H1 (cell line): ENCODE data around the gene MARK1. TPM values are rescaled to one million over a fixed set of nuclear protein-coding genes. Genes with fewer than 3 reads are reported as not detected.
"Not testable (repeated sequence)": the region's sequence is repeated elsewhere in the genome, so short reads cannot be mapped to it uniquely, and the experiment has no call there.

Source experiments
- CTCF ChIA-PET: fragments of 300-600 bp; sonication (Branson Sonifier 250); formaldehyde crosslinking; loops from one replicate; lab custom pipeline; 2021; ENCODE audit not compliant: partially characterized antibody; lab: Charles Lee
- POLR2A ChIA-PET: fragments of 300-600 bp; sonication (Branson Sonifier 250); formaldehyde crosslinking; loops from one replicate; lab custom pipeline; 2021; ENCODE audit warnings: inconsistent platforms; ENCODE audit not compliant: partially characterized antibody; lab: Charles Lee
- DNase-seq, 2 experiments: peaks; one replicate each; pipeline versions ENCODE4 v3.0.0 to v3.0.0-alpha.2; 2010 to 2022; ENCODE audit warnings: low spot score in 2 of 2, low read depth in 1 of 2, mixed read lengths in 1 of 2
- FAIRE-seq: peaks from 2 replicates; lab custom pipeline; 2011; peaks lifted over from hg19 to GRCh38; lab: Jason Lieb, UNC
- H2AFZ ChIP-seq: 2 replicates; pipeline ENCODE4 v1.8.1; 2012; ENCODE audit warnings: low read length, inconsistent platforms
- H2AK5ac ChIP-seq: 2 replicates; pipeline ENCODE4 v1.6.1; 2013; ENCODE audit warnings: low read depth, low read length
- H2BK120ac ChIP-seq: replicated peaks from 2 replicates; pipeline ENCODE3; 2013; ENCODE audit warnings: low read depth, low read length, inconsistent platforms
- H2BK12ac ChIP-seq: 2 replicates; pipeline ENCODE4 v1.6.1; 2013; ENCODE audit warnings: low read depth, low read length
- H2BK15ac ChIP-seq: 2 replicates; pipeline ENCODE4 v1.6.1; 2013; ENCODE audit warnings: low read length
- H2BK20ac ChIP-seq: 2 replicates; pipeline ENCODE4 v1.6.1; 2013; ENCODE audit warnings: low read length
- H2BK5ac ChIP-seq: 2 replicates; pipeline ENCODE4 v1.6.1; 2013; ENCODE audit warnings: low read depth, low read length
- H3K14ac ChIP-seq: 2 replicates; pipeline ENCODE4 v1.6.1; 2013; ENCODE audit warnings: inconsistent platforms; ENCODE audit not compliant: insufficient read length
- H3K18ac ChIP-seq: 2 replicates; pipeline ENCODE4 v1.6.1; 2013; ENCODE audit warnings: low read length; ENCODE audit errors: extremely low read depth
- H3K23ac ChIP-seq: 2 replicates; pipeline ENCODE4 v1.6.1; 2013; ENCODE audit warnings: inconsistent platforms; ENCODE audit not compliant: insufficient read length
- H3K23me2 ChIP-seq: 2 replicates; pipeline ENCODE4 v1.6.1; 2013; ENCODE audit warnings: low read depth, low read length
- H3K27ac ChIP-seq: 2 replicates; pipeline ENCODE4 v1.6.1; 2011; ENCODE audit warnings: low read depth, low read length, inconsistent platforms
- H3K27me3 ChIP-seq, 4 experiments: replicated peaks in 1 of 4; 1 replicate in 1 of 4; 2 replicates in 3 of 4; pipeline versions ENCODE4 v1.6.1 to v1.8.1; 2011 to 2013; ENCODE audit warnings: low read length in 3 of 4, mild to moderate bottlenecking in 3 of 4, inconsistent platforms in 2 of 4, mixed read lengths in 2 of 4, moderate library complexity in 1 of 4; ENCODE audit not compliant: control insufficient read depth in 3 of 4, insufficient read depth in 3 of 4; ENCODE audit errors: extremely low read depth in 1 of 4
- H3K36me3 ChIP-seq, 4 experiments: 2 replicates each; pipeline versions ENCODE4 v1.6.1 to v1.8.1; 2011 to 2013; ENCODE audit warnings: mild to moderate bottlenecking in 4 of 4, low read length in 3 of 4, moderate library complexity in 2 of 4, control low read depth in 1 of 4, inconsistent platforms in 1 of 4; ENCODE audit not compliant: insufficient read depth in 4 of 4, control insufficient read depth in 2 of 4
- H3K4ac ChIP-seq: replicated peaks from 2 replicates; pipeline ENCODE3; 2013; ENCODE audit warnings: low read length, low read depth, mixed read lengths, inconsistent platforms; ENCODE audit not compliant: insufficient read length
- H3K4me1 ChIP-seq, 4 experiments: replicated peaks in 1 of 4; 1 replicate in 1 of 4; 2 replicates in 3 of 4; pipeline versions ENCODE4 v1.6.1 to v1.8.1; 2011 to 2013; ENCODE audit warnings: low read length in 3 of 4, inconsistent platforms in 2 of 4, mixed read lengths in 1 of 4; ENCODE audit not compliant: insufficient read depth in 4 of 4, control insufficient read depth in 3 of 4
- H3K4me2 ChIP-seq, 2 experiments: 2 replicates each; pipeline versions ENCODE4 v1.6.1 to v1.8.1; 2011 to 2013; ENCODE audit warnings: low read depth in 2 of 2, low read length in 2 of 2, control low read depth in 1 of 2, inconsistent platforms in 1 of 2, mild to moderate bottlenecking in 1 of 2; ENCODE audit not compliant: insufficient read depth in 1 of 2
- H3K4me3 ChIP-seq, 4 experiments: fragments of 200-600, 300-600 bp in 1 of 4; sonication (generic), shearing (Covaris generic), sonication (Bioruptor Twin) in 1 of 4; 2 replicates each; pipeline versions ENCODE4 v1.5.1 to v1.8.1; 2011 to 2016; ENCODE audit warnings: low read length in 4 of 4, low read depth in 3 of 4, control low read depth in 2 of 4, inconsistent platforms in 2 of 4, mild to moderate bottlenecking in 2 of 4, mixed read lengths in 1 of 4, moderate library complexity in 1 of 4; ENCODE audit not compliant: insufficient read depth in 2 of 4; ENCODE audit errors: extremely low read depth in 1 of 4
- H3K56ac ChIP-seq: replicated peaks from 2 replicates; pipeline ENCODE3; 2013; ENCODE audit warnings: low read depth, mild to moderate bottlenecking, mixed read lengths, low read length, inconsistent platforms; ENCODE audit not compliant: insufficient read length
- H3K79me1 ChIP-seq: 2 replicates; pipeline ENCODE4 v1.6.1; 2013; ENCODE audit warnings: low read depth, low read length, control low read depth
- H3K79me2 ChIP-seq, 2 experiments: 2 replicates each; pipeline versions ENCODE4 v1.6.1 to v1.8.1; 2012 to 2013; ENCODE audit warnings: low read length in 2 of 2, mild to moderate bottlenecking in 2 of 2, inconsistent platforms in 1 of 2; ENCODE audit not compliant: insufficient read depth in 2 of 2, control insufficient read depth in 1 of 2
- H3K9ac ChIP-seq, 4 experiments: replicated peaks in 1 of 4; 1 replicate in 1 of 4; 2 replicates in 3 of 4; pipeline versions ENCODE4 v1.6.1 to v1.8.1; 2011 to 2013; ENCODE audit warnings: low read depth in 3 of 4, low read length in 3 of 4, control low read depth in 2 of 4, mild to moderate bottlenecking in 2 of 4, moderate library complexity in 2 of 4, inconsistent platforms in 1 of 4; ENCODE audit errors: extremely low read depth in 1 of 4
- H3K9me3 ChIP-seq, 2 experiments: 2 replicates each; pipeline versions ENCODE4 v1.6.1 to v1.8.1; 2012 to 2013; ENCODE audit warnings: mild to moderate bottlenecking in 2 of 2, moderate library complexity in 2 of 2, control low read depth in 1 of 2, inconsistent platforms in 1 of 2, low read depth in 1 of 2, low read length in 1 of 2, mixed read lengths in 1 of 2; ENCODE audit not compliant: insufficient read depth in 2 of 2
- H4K20me1 ChIP-seq, 2 experiments: replicated peaks in 1 of 2; 2 replicates each; pipeline versions ENCODE3 to v1.8.1; 2011 to 2013; ENCODE audit warnings: inconsistent platforms in 2 of 2, low read length in 2 of 2, mild to moderate bottlenecking in 1 of 2; ENCODE audit not compliant: insufficient read depth in 2 of 2, control insufficient read depth in 1 of 2
- H4K5ac ChIP-seq: 2 replicates; pipeline ENCODE4 v1.6.1; 2013; ENCODE audit warnings: low read length, low read depth, mixed read lengths, inconsistent platforms; ENCODE audit not compliant: insufficient read length
- H4K8ac ChIP-seq: 2 replicates; pipeline ENCODE4 v1.8.0; 2013; ENCODE audit warnings: mild to moderate bottlenecking, moderate library complexity, low read length, inconsistent platforms; ENCODE audit not compliant: insufficient read depth; ENCODE audit errors: extremely low read depth
- H4K91ac ChIP-seq: replicated peaks from 2 replicates; pipeline ENCODE3; 2013; ENCODE audit warnings: low read length, mixed read lengths, inconsistent platforms; ENCODE audit not compliant: insufficient read length
- WGBS, 2 experiments: shearing (Covaris generic) in 1 of 2; methylation state at CpG; one replicate each; pipeline versions ENCODE4 v1.1.6 to v1.1.7; 2013 to 2015; ENCODE audit warnings: low lambda C conversion rate in 2 of 2, mixed read lengths in 2 of 2, inconsistent platforms in 1 of 2, low coverage in 1 of 2, missing lambda C conversion rate in 1 of 2; ENCODE audit not compliant: insufficient replicate concordance in 2 of 2, insufficient coverage in 1 of 2, insufficient read length in 1 of 2; ENCODE audit errors: extremely low coverage in 1 of 2, missing lambda C conversion rate in 1 of 2; 5-methylcytosine and 5-hydroxymethylcytosine counted together
- polyA plus RNA-seq, 7 experiments: library from polyadenylated mRNA; depleted of rRNA in 3 of 7; stranded (reverse) in 5 of 7; unstranded in 2 of 7; fragments of >200 nt in 5 of 7; fragments of 200-250 nt in 2 of 7; gene quantifications; 1 replicate in 5 of 7; 2 replicates in 1 of 7; 4 replicates in 1 of 7; pipeline versions ENCODE4 v1.2.1 to v1.2.3, GENCODE V29; 2011 to 2013; ENCODE audit warnings: missing spikeins in 2 of 7, mixed read lengths in 2 of 7
- total RNA-seq: library from RNA; stranded (reverse); fragmentation: NEBNext Ultra II Directional; extraction: Animal tissue kit (Norgen Biotek cat#: 25700); gene quantifications from 2 replicates; pipeline ENCODE4 v1.2.1, GENCODE V29; 2021

MARK1 gene
- total and polyA plus RNA-seq, 2 of the 8 experiments (the other 6 are each of a cell fraction or from before 2014, with no cell fraction given) = 5.5 to 20.5 TPM

DNA sequence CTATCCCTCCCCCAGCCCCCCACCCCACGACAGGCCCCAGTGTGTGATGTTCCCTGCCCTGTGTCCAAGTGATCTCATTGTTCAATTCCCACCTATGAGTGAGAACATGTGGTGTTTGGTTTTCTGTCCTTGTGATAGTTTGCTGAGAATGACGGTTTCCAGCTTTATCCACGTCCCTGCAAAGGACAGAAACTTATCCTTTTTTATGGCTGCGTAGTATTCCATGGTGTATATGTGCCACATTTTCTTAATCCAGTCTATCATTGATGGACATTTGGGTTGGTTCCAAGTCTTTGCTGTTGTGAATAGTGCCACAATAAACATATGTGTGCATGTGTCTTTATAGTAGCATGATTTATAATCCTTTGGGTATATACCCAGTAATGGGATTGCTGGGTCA lies 77.7 kb downstream of the MARK1 start:
- FAIRE-seq, H3K14ac ChIP-seq, H3K4ac ChIP-seq: not testable (repeated sequence)

DNA sequence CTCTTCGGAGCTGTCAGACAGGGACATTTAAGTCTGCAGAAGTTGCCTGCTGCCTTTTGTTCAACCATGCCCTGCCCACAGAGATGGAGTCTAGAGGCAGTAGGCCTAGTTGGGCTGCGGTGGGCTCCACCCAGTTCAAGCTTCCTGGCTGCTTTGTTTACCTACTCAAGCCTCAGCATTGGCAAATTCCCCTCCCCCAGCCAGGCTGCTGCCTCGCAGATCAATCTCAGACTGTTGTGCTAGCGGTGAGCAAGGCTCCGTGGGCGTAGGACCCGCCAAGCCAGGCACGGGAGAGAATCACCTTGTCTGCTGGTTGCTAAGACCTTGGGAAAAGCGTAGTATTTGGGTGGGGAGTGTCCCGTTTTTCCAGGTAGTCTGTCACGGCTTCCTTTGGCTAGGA lies 83.2 kb downstream of the MARK1 start:
- H3K4me1 ChIP-seq, H3K79me2 ChIP-seq, H2BK5ac ChIP-seq, H2BK20ac ChIP-seq, H3K27me3 ChIP-seq, H3K4me2 ChIP-seq, H2BK12ac ChIP-seq, FAIRE-seq, H3K23me2 ChIP-seq, H3K4ac ChIP-seq, H3K36me3 ChIP-seq, H3K23ac ChIP-seq, H3K9ac ChIP-seq, H3K4me3 ChIP-seq, H4K20me1 ChIP-seq, DNase-seq, H2AK5ac ChIP-seq, H3K18ac ChIP-seq, H2AFZ ChIP-seq, H3K79me1 ChIP-seq, H4K8ac ChIP-seq, H4K5ac ChIP-seq, H3K27ac ChIP-seq, H2BK15ac ChIP-seq, H4K91ac ChIP-seq, H3K9me3 ChIP-seq, H3K14ac ChIP-seq, H2BK120ac ChIP-seq, H3K56ac ChIP-seq: not testable (repeated sequence)
- ChIA-PET POLR2A (interaction anchor here (1.4 kb wide), 1 partner anchor 11 kb away, joined by 4 read pairs; no protein-coding TSS in a partner anchor), CTCF (interaction anchor here (1.2 kb wide), 1 partner anchor 241 kb away, joined by 3 read pairs; no protein-coding TSS in a partner anchor)
- 83% methylated on average over 11 of the region's 11 CpGs; no CpG with 5 or more reads in 1 of the 2 experiments for WGBS, 2 experiments

More for the DNA sequence above, 77.7 kb downstream of the MARK1 start:
- H3K18ac ChIP-seq, H3K23me2 ChIP-seq, H2BK120ac ChIP-seq, DNase-seq, H2BK20ac ChIP-seq, H2AFZ ChIP-seq, H3K27me3 ChIP-seq, H4K5ac ChIP-seq, H4K8ac ChIP-seq, POLR2A ChIA-PET, H2BK12ac ChIP-seq, H3K56ac ChIP-seq, H3K79me1 ChIP-seq, H2AK5ac ChIP-seq, H2BK5ac ChIP-seq, H2BK15ac ChIP-seq, H3K23ac ChIP-seq, H3K4me1 ChIP-seq, H3K4me2 ChIP-seq, H3K4me3 ChIP-seq, H4K20me1 ChIP-seq, H3K27ac ChIP-seq, H3K79me2 ChIP-seq, H3K9me3 ChIP-seq, H3K36me3 ChIP-seq, H3K9ac ChIP-seq, CTCF ChIA-PET, H4K91ac ChIP-seq: not testable (repeated sequence)
- 93% methylated on average over 4 of the region's 4 CpGs; no CpG with 5 or more reads in 1 of the 2 experiments for WGBS, 2 experiments
